OCI-LY1 (cell line): Measurements from ENCODE around the gene F2.

Source experiments
- H2AFZ ChIP-seq: fragments of 200-600 bp; sonication (generic), shearing (Covaris generic); 2 replicates; pipeline ENCODE4 v1.6.0; 2014; ENCODE audit warnings: antibody characterized with exemption, mild to moderate bottlenecking, low read length
- H3F3A ChIP-seq: fragments of 200-600 bp; sonication (generic), shearing (Covaris generic); 2 replicates; pipeline ENCODE4 v1.6.0; 2014; ENCODE audit warnings: mild to moderate bottlenecking, antibody characterized with exemption, low read length, moderate library complexity; ENCODE audit not compliant: insufficient read depth
- H3K27ac ChIP-seq: fragments of 200-600 bp; sonication (generic); 2 replicates; pipeline ENCODE4 v1.5.1; 2014; ENCODE audit warnings: low read length, mixed run types, mild to moderate bottlenecking, low read depth; ENCODE audit not compliant: poor library complexity, severe bottlenecking
- H3K27me3 ChIP-seq: fragments of 200-600 bp; sonication (generic); 2 replicates; pipeline ENCODE4 v1.6.0; 2014; ENCODE audit warnings: antibody characterized with exemption, mild to moderate bottlenecking, low read length, moderate library complexity; ENCODE audit not compliant: insufficient read depth
- H3K36me3 ChIP-seq: fragments of 200-600 bp; sonication (generic); 2 replicates; pipeline ENCODE4 v1.6.1; 2014; ENCODE audit warnings: mild to moderate bottlenecking, antibody characterized with exemption, low read length, moderate library complexity, mixed read lengths; ENCODE audit not compliant: insufficient read depth
- H3K4me1 ChIP-seq: fragments of 200-600 bp; sonication (generic); 2 replicates; pipeline ENCODE4 v1.5.1; 2014; ENCODE audit warnings: mild to moderate bottlenecking, low read length, moderate library complexity; ENCODE audit not compliant: insufficient read depth, severe bottlenecking
- H3K4me2 ChIP-seq: fragments of 200-600 bp; sonication (generic), shearing (Covaris generic); 2 replicates; pipeline ENCODE4 v1.6.1; 2014; ENCODE audit warnings: low read length
- H3K4me3 ChIP-seq: fragments of 200-600 bp; sonication (generic); 2 replicates; pipeline ENCODE4 v1.5.1; 2014; ENCODE audit warnings: low read length, low read depth, mild to moderate bottlenecking, mixed read lengths; ENCODE audit not compliant: poor library complexity, severe bottlenecking
- H3K79me2 ChIP-seq: fragments of 200-600 bp; shearing (Covaris generic); 2 replicates; pipeline ENCODE4 v1.6.1; 2016; ENCODE audit warnings: mixed run types, low read length, mixed read lengths; ENCODE audit not compliant: insufficient read depth
- H3K9ac ChIP-seq: fragments of 200-600 bp; sonication (generic), shearing (Covaris generic); 2 replicates; pipeline ENCODE4 v1.6.1; 2014; ENCODE audit warnings: mild to moderate bottlenecking, low read length, mixed read lengths
- H3K9me2 ChIP-seq: fragments of 200-600 bp; sonication (generic), shearing (Covaris generic); 2 replicates; pipeline ENCODE4 v1.6.1; 2014; ENCODE audit warnings: low read depth, mild to moderate bottlenecking, low read length, mixed read lengths
- H3K9me3 ChIP-seq: fragments of 200-600 bp; shearing (Covaris generic); 2 replicates; pipeline ENCODE4 v1.6.1; 2014; ENCODE audit warnings: low read length, mixed read lengths
- H4K20me1 ChIP-seq: fragments of 200-600 bp; sonication (generic), shearing (Covaris generic); 2 replicates; pipeline ENCODE4 v1.6.0; 2016; ENCODE audit warnings: mild to moderate bottlenecking, low read length; ENCODE audit not compliant: insufficient read depth
- EZH2 ChIP-seq: fragments of 200-600 bp; sonication (generic), shearing (Covaris generic); IDR thresholded peaks from 2 replicates; pipeline ENCODE4 v1.8.0; 2017; ENCODE audit warnings: borderline replicate concordance, mixed run types, mild to moderate bottlenecking, antibody characterized with exemption, low read length, moderate library complexity, mixed read lengths
- TF ChIP-seq, protein P1 (sequence below): fragments of 200-600 bp; sonication (generic), shearing (Covaris generic); IDR thresholded peaks from 2 replicates; pipeline ENCODE4 v1.5.1; 2017; ENCODE audit warnings: mild to moderate bottlenecking, antibody characterized with exemption, low read length, moderate library complexity, mixed read lengths

The F2 gene

GRCh38 chr11:46679241-46680163 is 39.5 kb upstream of the F2 start:
- Histone ChIP-seq H3K27ac (no peak overlapping the region), H3F3A (no peaks in the 10 kb centered on the region)
- no peak for TF ChIP-seq EZH2
- TF ChIP-seq, protein P1, sequence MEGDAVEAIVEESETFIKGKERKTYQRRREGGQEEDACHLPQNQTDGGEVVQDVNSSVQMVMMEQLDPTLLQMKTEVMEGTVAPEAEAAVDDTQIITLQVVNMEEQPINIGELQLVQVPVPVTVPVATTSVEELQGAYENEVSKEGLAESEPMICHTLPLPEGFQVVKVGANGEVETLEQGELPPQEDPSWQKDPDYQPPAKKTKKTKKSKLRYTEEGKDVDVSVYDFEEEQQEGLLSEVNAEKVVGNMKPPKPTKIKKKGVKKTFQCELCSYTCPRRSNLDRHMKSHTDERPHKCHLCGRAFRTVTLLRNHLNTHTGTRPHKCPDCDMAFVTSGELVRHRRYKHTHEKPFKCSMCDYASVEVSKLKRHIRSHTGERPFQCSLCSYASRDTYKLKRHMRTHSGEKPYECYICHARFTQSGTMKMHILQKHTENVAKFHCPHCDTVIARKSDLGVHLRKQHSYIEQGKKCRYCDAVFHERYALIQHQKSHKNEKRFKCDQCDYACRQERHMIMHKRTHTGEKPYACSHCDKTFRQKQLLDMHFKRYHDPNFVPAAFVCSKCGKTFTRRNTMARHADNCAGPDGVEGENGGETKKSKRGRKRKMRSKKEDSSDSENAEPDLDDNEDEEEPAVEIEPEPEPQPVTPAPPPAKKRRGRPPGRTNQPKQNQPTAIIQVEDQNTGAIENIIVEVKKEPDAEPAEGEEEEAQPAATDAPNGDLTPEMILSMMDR, result no peak

GRCh38 chr11:46680164-46680760 is 38.8 kb upstream of the F2 start:
- H3K4me2 ChIP-seq, result no peak overlapping the region
- no peak overlapping the region for H2AFZ ChIP-seq
- no peak overlapping the region for H3K4me3 ChIP-seq
- TF ChIP-seq, protein P1, result no peak
- no peak for TF ChIP-seq EZH2
- H3F3A ChIP-seq, result no peaks in the 10 kb centered on the region
- no peaks in the 10 kb centered on the region for H3K9me2 ChIP-seq
- no peaks in the 10 kb centered on the region for H3K9me3 ChIP-seq
- H3K27me3 ChIP-seq, result no peaks in the 10 kb centered on the region
- H3K36me3 ChIP-seq, result peaks cover 37% of the 10 kb centered on the region; the same call in 1 of the 2 replicates
- H3K27ac ChIP-seq, result no peak overlapping the region
- no peak overlapping the region for H3K9ac ChIP-seq
- H3K4me1 ChIP-seq, result peaks cover 18% of the 10 kb centered on the region
- H3K79me2 ChIP-seq, result no peaks in the 10 kb centered on the region
- H4K20me1 ChIP-seq, result no peaks in the 10 kb centered on the region

More at GRCh38 chr11:46679241-46680163, 39.5 kb upstream of the F2 start:
- H3K9me2 ChIP-seq, result no peaks in the 10 kb centered on the region
- H3K4me3 ChIP-seq, result no peak overlapping the region
- H3K36me3 ChIP-seq, result peaks cover 37% of the 10 kb centered on the region; the same call in 1 of the 2 replicates
- H3K4me1 ChIP-seq, result peaks cover 26% of the 10 kb centered on the region
- H3K79me2 ChIP-seq, result no peaks in the 10 kb centered on the region
- H3K4me2 ChIP-seq, result no peak overlapping the region
- H2AFZ ChIP-seq, result no peak overlapping the region
- H4K20me1 ChIP-seq, result no peaks in the 10 kb centered on the region
- H3K27me3 ChIP-seq, result no peaks in the 10 kb centered on the region
- H3K9ac ChIP-seq, result no peak overlapping the region
- no peaks in the 10 kb centered on the region for H3K9me3 ChIP-seq

DNA sequence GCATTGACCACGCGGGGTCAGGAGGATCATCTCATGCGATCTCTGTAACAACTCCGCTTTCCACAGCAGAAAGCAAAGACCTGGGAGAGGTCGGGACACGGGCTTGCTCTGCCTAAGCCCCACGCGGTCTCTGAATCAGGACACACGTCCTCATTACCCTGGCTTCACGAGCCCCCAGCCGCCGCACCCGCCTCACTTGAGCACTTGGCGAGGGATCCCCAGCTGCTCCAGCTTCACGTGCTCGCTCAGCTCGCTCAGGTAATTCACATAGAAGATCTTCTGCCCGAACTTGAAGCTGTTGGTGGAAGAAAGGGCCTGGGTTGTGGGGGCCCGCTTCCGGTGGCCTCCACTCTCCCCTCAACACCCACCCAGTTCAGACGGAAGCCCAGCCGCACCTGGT is 38.2 kb upstream of the F2 start:
- H3K36me3 ChIP-seq, result peaks cover 37% of the 10 kb centered on the region; the same call in 1 of the 2 replicates
- no peaks in the 10 kb centered on the region for H4K20me1 ChIP-seq
- no peak for TF ChIP-seq EZH2
- TF ChIP-seq, protein P1, result no peak
- H3F3A ChIP-seq, result no peaks in the 10 kb centered on the region
- H3K4me1 ChIP-seq, result peaks cover 12% of the 10 kb centered on the region
- no peak overlapping the region for H3K27ac ChIP-seq
- H3K9ac ChIP-seq, result no peak overlapping the region
- H3K4me3 ChIP-seq, result no peak overlapping the region
- H3K9me3 ChIP-seq, result no peaks in the 10 kb centered on the region
- no peak overlapping the region for H3K4me2 ChIP-seq
- no peaks in the 10 kb centered on the region for H3K79me2 ChIP-seq
- no peak overlapping the region for H2AFZ ChIP-seq
- no peaks in the 10 kb centered on the region for H3K9me2 ChIP-seq
- no peaks in the 10 kb centered on the region for H3K27me3 ChIP-seq
